SK-N-MC (cell line): ENCODE data around the gene TREM1.
"Not testable (repeated sequence)": the region's sequence is repeated elsewhere in the genome, so short reads cannot be mapped to it uniquely, and the experiment has no call there.

Experiments used
- EZH2 ChIP-seq: fragments of 200-600 bp; sonication (generic); IDR thresholded peaks from one replicate; pipeline ENCODE4 v1.6.1; 2017; ENCODE audit warnings: antibody characterized with exemption
- POLR2AphosphoS5 ChIP-seq: IDR thresholded peaks from 2 replicates; pipeline ENCODE4 v1.6.1; 2012; ENCODE audit warnings: mild to moderate bottlenecking, low read depth, low read length, borderline replicate concordance

- TF ChIP-seq EZH2, POLR2AphosphoS5: not testable (repeated sequence)
These were observed 10.8 kb upstream of the TREM1 start for GRCh38 chr6:41297248-41297647.
